ENCODE results near the gene ATG14.
"Not testable (repeated sequence)": the region's sequence is repeated elsewhere in the genome, so short reads cannot be mapped to it uniquely, and the experiment has no call there.

The ATG14 gene

DNA sequence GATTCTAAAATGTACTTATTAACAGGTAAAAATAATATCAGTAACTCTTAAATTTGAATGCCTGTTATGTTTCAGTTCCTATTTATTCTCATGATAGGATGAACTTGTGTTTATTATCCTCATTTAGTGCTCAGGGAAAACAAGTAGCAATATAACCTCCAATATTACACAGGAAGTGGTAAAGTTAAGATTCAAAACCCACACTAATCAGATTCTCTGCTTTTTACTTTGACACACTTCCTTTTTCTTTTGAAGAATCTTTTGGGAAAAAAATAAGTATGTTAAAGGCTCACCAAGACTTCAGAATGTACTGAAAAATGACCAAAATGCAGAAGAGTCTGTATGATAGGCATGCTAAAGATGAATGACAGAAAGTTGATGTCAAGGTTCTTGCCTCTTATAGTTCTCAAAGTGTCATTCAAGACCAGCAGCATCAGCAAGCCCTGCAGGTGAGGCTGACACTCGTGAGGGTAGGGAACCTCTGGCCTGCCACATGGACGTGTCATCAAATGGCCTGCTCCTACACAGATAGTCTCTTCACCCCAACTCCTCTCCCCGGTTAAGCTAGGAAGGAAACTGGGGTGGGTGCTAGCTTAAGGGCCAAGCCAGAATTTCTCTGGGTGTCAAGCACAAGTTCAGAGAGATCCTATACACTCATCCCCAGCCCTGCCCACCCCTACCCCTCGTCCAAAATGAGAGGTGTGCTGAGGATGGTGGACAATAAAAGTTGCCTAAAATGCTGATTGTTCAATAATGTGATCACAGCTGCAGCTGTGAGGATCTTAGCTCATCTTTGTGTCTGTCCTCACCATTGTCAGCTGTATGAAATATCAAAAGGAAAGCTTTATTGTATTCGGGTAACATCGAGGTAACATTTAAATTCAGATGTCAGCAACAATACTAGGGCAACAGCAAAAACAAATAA, 22.5 kb upstream of the ATG14 start:
- no peak for DNase-seq (ENCODE audit: low spot score)

DNA sequence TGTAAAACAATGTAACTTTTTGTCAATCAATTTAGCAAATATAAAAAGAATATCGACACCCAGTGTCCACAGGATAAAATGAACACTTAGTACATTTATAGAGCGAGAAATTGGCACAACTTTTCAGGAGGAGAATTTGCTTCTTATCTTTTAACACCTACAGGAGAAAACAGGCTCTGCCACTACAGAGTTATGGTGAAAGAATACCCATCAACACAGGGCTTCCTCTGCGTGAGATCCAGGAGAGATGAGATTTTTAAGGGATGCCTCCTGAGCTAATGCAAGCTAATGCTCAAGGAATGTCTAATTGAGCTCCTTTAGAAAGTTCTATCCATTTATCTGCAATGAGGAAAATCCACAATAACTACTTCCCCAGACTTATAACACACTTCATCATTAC, 21.0 kb upstream of the ATG14 start:
- DNase-seq (ENCODE audit: low spot score): no peak

DNA sequence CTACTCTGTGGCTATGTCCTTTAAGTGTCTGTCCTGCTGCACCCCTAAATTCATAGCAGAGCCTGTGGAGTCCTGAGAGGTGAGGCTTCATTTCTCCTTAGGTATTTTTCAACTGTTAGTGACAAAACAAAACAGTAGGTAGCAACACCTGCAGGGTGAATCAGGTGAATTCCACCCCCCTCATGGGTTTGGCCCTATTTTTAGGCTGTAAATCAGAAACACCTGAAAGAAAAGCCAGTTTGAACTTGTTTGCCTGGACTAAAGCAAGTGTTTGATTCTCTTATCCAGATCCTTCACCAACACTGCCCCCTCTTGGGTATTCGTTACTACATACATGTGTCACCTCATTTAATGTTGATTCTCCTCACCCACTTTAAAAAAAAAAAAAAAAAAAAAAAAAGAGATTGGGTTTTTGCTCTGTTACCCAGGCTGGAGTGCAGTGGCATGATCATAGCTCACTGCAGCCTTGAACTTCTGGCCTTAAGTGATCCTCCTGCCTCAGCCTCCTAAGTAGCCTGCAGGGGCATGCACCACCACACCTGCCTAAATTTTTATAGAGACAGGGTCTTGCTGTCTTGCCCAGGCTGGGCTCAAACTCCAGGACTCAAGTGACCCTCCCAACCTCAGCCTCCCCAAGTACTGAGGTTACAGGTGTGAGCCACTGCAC, 18.5 kb upstream of the ATG14 start:
- DNase-seq (ENCODE audit: low spot score): peak; percentile 49

DNA sequence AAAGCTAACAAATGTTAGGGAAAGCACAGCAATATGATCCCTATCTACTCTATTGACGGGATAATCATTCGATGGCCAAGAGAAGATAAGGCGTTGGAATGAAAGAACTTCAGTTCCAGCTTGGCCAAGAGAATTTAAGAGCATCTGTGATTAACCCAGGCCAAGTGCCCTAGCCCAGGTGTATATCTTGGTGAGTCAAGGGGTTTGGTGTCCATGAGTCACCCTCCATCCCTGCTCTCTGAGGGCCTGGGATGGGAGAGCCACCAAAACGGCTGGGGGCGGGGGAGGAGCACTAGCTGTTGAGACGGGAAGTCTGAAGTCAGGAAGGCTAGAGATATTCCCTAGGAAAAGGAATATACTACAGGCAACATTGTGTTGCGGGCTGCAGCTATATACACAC, 15.8 kb upstream of the ATG14 start:
- DNase-seq (ENCODE audit: low spot score): no peak

DNA sequence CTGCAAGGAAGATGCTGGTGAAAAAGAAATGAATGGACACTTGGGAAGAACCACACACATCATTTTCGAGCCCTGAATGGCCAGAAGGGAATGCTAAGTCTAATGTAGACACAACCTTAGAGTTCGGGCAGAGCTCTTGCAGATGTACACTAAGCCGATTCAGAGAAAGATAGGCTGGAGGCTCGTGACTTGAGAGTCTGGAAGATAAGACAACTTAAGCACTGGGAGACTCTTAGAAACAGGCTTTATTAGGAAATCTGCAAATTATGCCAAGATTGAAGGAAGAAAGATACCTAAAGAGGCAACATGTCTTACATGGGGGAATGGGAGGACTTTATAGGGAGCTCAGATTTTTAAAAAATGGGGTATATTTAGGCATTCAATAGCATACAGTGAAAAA, 15.3 kb upstream of the ATG14 start:
- DNase-seq (ENCODE audit: low spot score): no peak

DNA sequence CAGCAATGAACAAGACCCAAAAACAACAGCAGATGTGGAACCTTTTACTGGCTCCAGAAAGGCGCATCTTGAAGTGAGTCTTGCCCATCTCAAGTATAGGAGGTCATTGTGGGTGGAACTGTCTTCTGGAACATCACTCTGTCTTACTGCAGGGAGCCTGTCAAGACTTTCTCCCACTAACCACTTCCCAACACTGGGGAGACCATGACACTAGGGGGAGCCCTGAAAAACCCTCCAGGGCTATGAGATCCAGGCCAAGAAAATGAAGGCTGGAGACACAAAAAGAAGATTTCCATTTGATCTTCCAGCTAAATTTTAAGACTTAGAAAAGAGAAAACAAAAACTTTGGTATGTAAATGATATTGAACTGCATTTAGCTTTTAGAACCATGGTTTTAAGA, 13.5 kb upstream of the ATG14 start:
- no peak for DNase-seq (ENCODE audit: low spot score)

DNA sequence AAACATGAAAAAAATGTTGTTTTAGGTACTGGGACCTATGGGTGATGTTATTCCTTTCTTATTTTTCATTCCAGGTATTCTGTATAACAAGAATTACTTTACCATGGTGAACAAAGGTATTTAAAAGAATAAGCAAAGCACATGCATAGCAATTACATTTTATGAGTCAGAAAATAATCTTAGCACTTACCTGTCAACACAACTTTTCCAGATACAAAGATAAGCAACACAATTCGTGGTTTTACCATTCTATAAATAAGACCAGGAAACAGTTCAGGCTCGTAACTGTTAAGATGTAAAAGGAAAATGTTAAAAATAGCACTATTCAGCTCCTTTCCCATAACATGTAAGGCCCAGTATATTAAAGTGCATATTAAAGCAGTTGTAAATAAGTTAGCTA, 12.3 kb upstream of the ATG14 start:
- DNase-seq (ENCODE audit: low spot score): no peak

DNA sequence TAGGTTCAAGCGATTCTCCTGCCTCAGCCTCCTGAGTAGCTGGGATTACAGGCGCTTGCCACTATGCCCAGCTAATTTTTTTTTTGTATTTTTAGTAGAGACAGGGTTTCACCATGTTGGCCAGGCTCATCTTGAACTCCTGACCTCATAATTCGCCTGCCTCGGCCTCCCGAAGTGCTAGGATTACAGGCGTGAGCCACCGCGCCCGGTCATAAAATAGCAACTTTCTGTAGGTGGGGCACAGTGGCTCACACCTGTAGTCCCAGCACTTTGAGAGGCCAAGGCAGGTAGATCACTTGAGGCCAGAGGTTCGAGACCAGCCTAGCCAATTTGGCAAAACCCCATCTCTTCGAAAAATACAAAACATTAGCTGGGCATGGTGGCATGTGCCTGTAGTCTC, 10.7 kb upstream of the ATG14 start:
- not testable (repeated sequence) for DNase-seq (ENCODE audit: low spot score)

DNA sequence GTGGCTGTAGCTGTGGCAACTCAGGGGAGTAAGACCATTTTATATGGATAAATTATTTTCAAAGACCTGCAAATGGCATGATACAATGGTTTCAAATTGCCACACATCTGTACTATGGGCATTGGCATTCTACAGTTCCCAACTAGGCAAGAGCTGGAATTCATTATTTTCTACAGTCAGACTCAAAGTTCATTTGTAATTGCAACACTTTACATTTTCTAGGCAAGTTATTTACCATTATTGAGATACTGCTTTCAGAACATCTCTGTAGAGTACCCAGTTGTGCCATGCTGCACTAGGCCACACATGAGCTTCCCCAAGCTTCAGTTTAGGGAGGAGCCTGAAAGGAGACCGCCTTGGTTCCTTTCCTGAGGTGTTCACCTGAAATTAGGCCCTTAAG, 8.0 kb upstream of the ATG14 start:
- DNase-seq (ENCODE audit: low spot score): no peak

DNA sequence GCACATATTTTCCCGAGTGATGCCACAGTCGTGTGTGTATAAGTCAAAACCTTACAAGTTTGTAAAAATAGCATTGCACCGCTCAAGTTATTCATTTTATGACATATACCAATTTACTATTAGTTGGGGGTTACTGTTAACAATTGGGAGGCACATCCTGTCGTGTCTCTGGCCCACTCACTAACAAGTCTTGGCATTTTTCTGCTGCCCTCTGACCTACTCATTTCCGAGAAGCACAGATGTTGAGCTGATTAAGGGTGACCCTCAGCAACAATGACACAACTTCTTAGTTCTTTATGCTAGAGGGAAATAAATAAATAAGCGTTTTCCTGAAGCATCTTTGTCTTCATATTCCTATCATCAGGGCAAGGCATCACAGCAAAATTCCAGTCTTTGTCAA, 6.8 kb upstream of the ATG14 start:
- no peak for DNase-seq (ENCODE audit: low spot score)

DNA sequence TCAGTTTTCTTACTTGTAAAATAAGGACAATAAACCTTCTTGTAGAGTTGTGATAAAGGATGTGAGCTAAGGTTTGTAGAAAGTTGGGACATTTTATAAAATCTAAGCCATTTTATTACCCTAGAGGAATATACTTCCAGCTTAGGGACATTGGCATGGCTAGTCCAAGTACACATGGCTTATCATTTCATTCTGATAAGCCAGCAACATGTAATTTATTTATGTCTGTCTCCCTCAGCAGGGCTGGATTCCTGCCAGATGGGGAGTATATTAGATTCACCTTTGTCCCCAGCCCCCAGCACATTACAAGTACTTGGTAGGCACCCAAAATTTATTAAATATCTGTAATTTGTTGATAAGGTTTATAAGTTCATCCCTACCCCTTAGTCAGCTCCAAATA, 6.3 kb upstream of the ATG14 start:
- DNase-seq (ENCODE audit: low spot score): no peak

DNA sequence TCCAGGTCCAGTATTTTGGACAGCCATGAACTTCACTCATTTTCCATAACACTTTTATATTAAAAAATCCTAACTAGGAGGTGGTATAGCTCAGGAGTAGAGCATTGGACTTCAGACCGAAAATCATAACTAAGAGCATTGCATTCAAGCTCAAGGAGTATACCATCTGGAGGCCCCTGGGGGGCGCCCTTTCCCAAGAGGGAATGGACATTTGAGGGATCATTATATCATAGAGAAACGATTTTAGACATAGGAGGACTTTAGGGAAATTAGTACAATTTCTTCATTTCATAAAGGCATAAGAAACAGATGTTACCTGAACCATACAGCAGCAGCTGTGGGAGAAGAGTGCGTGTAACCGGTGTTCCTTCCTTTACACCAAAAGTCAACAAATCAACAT, 5.2 kb upstream of the ATG14 start:
- peak; percentile 39 for DNase-seq (ENCODE audit: low spot score)

DNA sequence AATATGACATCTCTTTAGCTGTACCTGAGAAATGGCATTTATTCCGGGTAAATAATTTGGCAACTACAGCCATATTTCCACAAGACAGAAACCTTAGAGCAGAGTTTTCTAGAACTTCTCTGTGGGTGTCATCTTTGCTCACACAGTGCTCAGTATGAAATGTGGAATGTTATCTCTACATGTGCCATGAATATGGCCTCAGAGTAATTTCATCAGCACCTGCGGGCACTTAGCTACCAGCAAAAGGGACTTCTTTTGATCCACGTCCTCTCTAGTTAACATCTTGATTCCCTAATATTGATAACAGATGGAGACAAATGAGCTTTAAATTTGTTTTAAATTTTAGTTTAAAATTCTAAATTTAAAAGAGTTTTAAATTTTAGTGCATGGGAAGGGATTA, 2.9 kb upstream of the ATG14 start:
- DNase-seq (ENCODE audit: low spot score): no peak

DNA sequence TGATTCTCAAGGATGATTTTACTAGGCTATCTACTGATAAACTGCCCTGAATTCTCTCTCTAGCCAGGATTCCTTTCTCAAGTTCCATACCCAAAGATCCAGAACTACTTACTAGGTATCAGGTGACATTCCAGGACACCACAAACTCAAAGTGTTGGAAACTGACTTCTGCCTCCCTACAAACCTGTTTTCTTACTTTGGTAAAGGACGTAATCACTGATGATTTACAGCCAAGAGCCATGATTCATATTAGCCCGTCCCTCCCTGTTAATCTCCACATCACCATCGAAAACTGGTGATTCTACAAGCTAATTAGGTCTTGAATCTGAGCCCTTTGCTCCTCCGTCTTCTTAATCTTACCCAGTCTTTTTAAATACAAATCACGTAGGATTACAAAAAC, 1.0 kb upstream of the ATG14 start:
- DNase-seq (ENCODE audit: low spot score): no peak

DNA sequence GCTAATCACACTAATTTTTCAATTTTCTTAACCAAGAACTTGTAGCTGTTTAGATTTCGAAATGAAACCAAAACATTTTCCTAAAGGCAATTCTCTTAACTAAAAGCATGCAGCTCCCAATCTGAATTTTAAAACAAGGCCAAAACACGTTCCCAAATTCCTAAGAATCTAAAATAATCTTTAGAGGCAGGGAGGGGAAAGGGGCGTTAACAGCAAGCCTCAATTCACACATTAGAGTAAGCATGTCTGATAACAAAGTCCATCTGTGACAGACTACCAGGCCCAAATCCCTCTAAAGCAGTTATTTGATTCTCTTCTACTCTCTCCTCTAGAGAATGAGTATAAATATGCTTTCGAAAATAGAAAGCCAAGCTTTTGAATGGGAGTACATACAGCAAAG, 754 bp downstream of the ATG14 start:
- no peak for DNase-seq (ENCODE audit: low spot score)

DNA sequence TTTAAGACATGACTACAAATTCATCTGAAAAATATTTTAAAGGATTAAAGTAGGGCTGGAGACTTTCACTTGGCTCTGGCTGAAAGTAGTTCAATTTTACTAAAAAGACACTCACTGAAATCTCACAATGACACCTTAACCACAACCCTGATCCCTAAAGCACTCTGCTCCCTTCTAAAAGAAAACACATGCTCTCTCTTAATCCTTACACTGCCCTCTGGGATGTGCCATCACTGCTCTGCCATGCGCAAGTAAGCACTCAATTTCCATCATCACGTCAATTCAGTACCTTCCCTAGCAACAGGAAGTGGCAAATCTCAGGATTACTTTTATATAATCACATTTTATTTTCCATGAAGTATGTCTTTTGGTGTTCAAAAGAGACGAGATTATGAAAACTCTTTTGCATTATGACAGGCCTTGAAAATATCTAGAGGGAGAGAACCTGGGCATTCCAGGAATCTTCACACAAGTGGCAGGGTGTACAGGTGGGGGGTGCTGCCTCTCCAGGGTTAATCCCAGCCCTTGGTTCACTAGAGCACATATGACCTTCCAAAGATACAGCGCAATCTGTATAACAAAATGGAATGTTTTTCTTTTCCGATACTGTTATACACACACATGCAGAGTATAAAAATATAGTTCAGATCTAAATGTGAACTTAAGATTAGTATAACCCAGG, 7.3 kb downstream of the ATG14 start:
- no peak for DNase-seq (ENCODE audit: low spot score)

DNA sequence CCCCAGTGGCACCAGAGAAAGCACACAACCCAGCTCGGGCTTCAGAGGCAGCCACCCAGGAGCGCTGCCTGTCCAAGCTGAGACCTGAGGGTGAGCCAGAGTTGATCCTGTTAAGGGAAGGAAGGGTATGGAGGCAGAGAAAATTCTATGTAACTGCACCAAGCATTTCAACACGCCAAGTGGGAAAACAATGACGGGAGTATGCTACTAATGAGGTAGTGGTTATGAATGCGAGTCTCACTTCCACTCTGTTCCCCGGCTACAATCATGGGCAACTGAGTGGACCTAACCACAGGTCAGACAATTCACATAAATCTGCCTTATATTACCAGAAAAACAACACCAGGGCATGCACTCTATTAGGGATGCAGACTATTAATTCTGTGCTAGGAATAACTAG, 9.9 kb downstream of the ATG14 start:
- DNase-seq (ENCODE audit: low spot score): no peak

DNA sequence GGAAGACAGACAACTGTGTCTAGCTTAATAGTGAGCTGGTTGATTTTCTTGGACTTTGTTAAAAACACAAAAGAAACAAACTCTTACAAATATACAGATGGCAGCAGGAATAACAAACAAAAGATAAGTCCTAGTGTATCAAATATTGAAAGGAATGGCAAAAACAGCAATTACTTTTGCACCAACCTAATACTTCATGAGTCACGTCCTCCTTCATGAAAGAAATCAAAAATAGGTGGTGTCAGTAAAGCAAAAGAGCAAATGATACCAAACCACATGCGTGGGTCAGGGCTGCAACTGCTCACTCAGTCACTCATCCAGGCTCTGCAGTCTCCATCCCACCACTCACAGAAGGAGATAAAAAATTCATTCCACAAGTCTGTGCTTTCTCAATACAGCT, 11.8 kb downstream of the ATG14 start:
- DNase-seq (ENCODE audit: low spot score): no peak

DNA sequence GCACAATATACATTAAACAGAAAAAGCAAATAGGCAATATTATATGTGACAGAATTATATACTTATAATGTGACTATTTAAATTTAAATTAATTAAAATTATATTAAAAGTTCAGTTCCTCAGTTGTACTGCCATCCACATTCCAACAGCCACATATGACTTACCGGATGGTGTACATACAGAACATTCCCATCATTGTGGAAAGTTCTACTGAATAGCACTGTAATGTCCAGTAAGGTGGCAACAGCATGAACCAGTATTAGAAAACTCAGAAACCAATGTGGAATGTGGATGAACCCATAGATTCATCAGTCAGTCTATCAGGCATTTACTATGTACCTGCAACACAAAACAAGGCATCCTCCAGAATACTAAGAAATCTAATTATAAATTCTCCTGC, 12.4 kb downstream of the ATG14 start:
- no peak for DNase-seq (ENCODE audit: low spot score)

DNA sequence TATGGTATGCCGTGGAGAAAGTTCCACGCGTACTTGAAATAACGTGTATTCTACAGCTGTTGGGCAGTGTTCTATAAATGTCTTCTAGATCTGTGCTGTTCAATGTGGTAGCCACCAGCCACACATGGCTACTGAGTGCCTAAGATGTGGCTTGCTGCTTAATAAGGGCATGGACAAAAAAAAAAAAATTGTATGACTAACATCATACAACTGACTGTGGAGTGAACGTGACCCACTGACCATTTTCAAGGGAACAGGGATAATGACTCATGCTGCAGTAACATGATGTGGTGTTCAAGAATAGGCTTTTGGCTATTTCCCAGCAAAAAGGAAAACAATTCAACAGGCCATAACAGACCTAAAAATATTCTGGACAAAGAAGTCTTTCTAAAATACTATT, 13.0 kb downstream of the ATG14 start:
- no peak for DNase-seq (ENCODE audit: low spot score)

DNA sequence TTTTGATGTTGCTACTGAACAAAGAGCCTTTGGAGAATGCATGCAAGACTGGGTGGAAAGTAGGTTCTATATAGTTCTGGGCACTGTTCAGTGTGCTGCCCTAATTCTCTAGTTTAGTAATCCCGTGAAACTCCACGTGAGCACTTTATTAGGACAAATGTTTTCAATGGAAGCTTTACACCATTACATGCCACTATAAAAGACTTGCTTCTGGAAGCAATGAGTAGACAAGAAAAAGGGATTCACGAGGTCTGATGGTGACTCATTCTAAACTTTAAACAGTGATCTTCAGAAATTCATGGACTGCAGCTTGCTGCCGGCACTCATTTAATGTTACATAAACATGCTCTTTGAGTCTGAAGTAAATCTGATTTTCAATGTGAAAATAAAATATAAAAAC, 22.3 kb downstream of the ATG14 start:
- no peak for DNase-seq (ENCODE audit: low spot score)

DNA sequence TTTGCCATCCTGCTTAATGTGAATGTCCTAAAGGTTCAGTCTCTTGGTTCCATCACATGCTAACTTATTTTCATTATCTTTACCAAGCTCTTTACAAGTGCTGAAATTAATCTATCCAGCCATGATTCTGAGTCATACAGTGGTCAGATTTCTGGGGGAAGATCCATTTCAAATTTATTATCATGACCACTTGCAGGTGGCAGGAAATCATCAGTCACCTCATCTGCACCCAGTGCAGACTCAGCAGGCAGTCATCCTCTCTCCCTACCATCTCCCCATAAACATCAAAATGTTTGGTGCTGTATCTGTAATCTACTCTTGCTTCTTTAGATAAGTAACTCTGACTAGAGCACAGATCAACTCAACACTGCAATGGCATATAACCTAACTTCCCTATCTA, 23.5 kb downstream of the ATG14 start:
- DNase-seq (ENCODE audit: low spot score): no peak

DNA sequence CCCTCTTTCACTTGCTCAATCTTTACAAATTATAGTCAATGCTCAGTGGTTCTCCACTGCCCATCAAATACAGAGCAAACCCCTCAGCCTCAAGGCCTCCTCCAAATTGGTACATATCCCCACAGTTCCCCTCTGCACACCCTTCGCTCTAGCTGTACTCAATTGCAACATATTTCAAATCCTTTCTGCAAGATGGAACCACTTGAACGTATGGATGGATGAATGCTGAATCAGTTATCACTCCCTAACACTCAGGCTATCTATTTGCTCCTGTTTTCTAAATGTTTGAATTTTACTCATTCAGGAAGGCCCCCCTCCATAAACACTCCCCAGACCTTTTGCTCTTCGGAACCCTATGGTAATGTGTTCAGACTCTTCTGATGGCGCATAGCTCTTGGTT, 24.5 kb downstream of the ATG14 start:
- no peak for DNase-seq (ENCODE audit: low spot score)

All from HuH-7 (cell line).